HCT116 (cell line): Measurements from ENCODE around the gene INSR. TPM values are rescaled to one million over a fixed set of nuclear protein-coding genes. Genes with fewer than 3 reads are reported as not detected.

Experiments used
- ATAC-seq: fragments of 200-7000 bp; cut with Tn5 transposase; 2 replicates; pipeline ENCODE4 v1.9.1; 2020; ENCODE audit warnings: mild to moderate bottlenecking, moderate library complexity
- BruUV-seq: library from RNA; stranded (reverse); fragments of 400-500 nt; replicated peaks from 2 replicates; lab custom pipeline; 2021; lab: Mats Ljungman, UMichigan
- CTCF ChIA-PET: fragments of 300-600 bp; sonication (Branson Sonifier 250); formaldehyde crosslinking; loops from one replicate; lab custom pipeline; 2021; ENCODE audit warnings: antibody characterized with exemption; lab: Charles Lee
- POLR2A ChIA-PET: fragments of 300-600, 350-600 bp; sonication (Branson Sonifier 250); formaldehyde crosslinking; loops from one replicate; lab custom pipeline; 2021; ENCODE audit warnings: antibody characterized with exemption; lab: Charles Lee
- RAD21 ChIA-PET, 2 experiments: fragments of 300-600 bp; sonication (Branson Sonifier 250); formaldehyde crosslinking; loops; one replicate each; lab custom pipeline; 2023; ENCODE audit warnings: low total read pairs in 2 of 2; ENCODE audit not compliant: uncharacterized antibody in 2 of 2, unreplicated experiment in 2 of 2, low non-redundant PET in 1 of 2; lab: Charles Lee
- DNase-seq: peaks from one replicate; pipeline ENCODE4 v3.0.0-alpha.2; 2010; ENCODE audit warnings: low read depth, low spot score
- H2AFZ ChIP-seq: fragments of 200-600 bp; shearing (Covaris generic), sonication (generic); 2 replicates; pipeline ENCODE4 v1.6.1; 2017; ENCODE audit warnings: low read depth, mixed run types, mixed read lengths, antibody characterized with exemption, low read length; ENCODE audit not compliant: poor library complexity, severe bottlenecking
- H3K27ac ChIP-seq: 2 replicates; pipeline ENCODE4 v1.5.1; 2012; ENCODE audit warnings: low read depth, low read length
- H3K27me3 ChIP-seq: fragments of 200-600 bp; sonication (generic); 2 replicates; pipeline ENCODE4 v1.6.1; 2016; ENCODE audit warnings: mixed run types, low read length, mixed read lengths; ENCODE audit not compliant: insufficient read depth
- H3K36me3 ChIP-seq, 2 experiments: fragments of 200-500 bp in 1 of 2; fragments of 200-600 bp in 1 of 2; sonication (Bioruptor generic) in 1 of 2; sonication (generic) in 1 of 2; 2 replicates each; pipeline versions ENCODE4 v1.5.1 to v1.6.1; 2014 to 2016; ENCODE audit warnings: low read length in 2 of 2, inconsistent platforms in 1 of 2, mixed read lengths in 1 of 2, mixed run types in 1 of 2; ENCODE audit not compliant: insufficient read depth in 2 of 2, control insufficient read depth in 1 of 2
- H3K4me1 ChIP-seq, 2 experiments: fragments of 200-600 bp in 1 of 2; sonication (generic) in 1 of 2; 2 replicates each; pipeline versions ENCODE4 v1.5.1 to v1.6.1; 2012 to 2017; ENCODE audit warnings: low read length in 2 of 2, inconsistent platforms in 1 of 2, mild to moderate bottlenecking in 1 of 2, mixed read lengths in 1 of 2, mixed run types in 1 of 2, moderate library complexity in 1 of 2; ENCODE audit not compliant: insufficient read depth in 2 of 2, control insufficient read depth in 1 of 2
- H3K4me2 ChIP-seq: fragments of 200-600 bp; sonication (generic); 2 replicates; pipeline ENCODE4 v1.6.1; 2017; ENCODE audit warnings: mixed run types, low read length, mixed read lengths
- H3K4me3 ChIP-seq, 2 experiments: fragments of 200-600 bp in 1 of 2; sonication (generic) in 1 of 2; replicated peaks in 1 of 2; 2 replicates each; pipeline ENCODE4 v1.5.1; 2011 to 2016; ENCODE audit warnings: low read length in 2 of 2, control low read depth in 1 of 2, low read depth in 1 of 2, mild to moderate bottlenecking in 1 of 2, mixed read lengths in 1 of 2, mixed run types in 1 of 2
- H3K79me2 ChIP-seq: fragments of 200-600 bp; sonication (generic); 2 replicates; pipeline ENCODE4 v1.6.1; 2017; ENCODE audit warnings: mild to moderate bottlenecking, mixed run types, low read length, moderate library complexity, mixed read lengths; ENCODE audit not compliant: insufficient read depth
- H3K9ac ChIP-seq: fragments of 200-600 bp; sonication (generic); 2 replicates; pipeline ENCODE4 v1.6.1; 2016; ENCODE audit warnings: low read length, mixed read lengths
- H3K9me2 ChIP-seq: fragments of 200-600 bp; sonication (generic), shearing (Covaris generic); 2 replicates; pipeline ENCODE4 v1.6.1; 2017; ENCODE audit warnings: mixed run types, mild to moderate bottlenecking, moderate library complexity; ENCODE audit not compliant: insufficient read depth
- H3K9me3 ChIP-seq, 2 experiments: fragments of 200-500 bp in 1 of 2; fragments of 200-600 bp in 1 of 2; sonication (Bioruptor generic) in 1 of 2; sonication (generic) in 1 of 2; 2 replicates each; pipeline ENCODE4 v1.6.1; 2014 to 2017; ENCODE audit warnings: low read length in 2 of 2, mixed read lengths in 2 of 2, inconsistent platforms in 1 of 2, low read depth in 1 of 2, mild to moderate bottlenecking in 1 of 2, mixed run types in 1 of 2, moderate library complexity in 1 of 2; ENCODE audit not compliant: control insufficient read depth in 1 of 2, insufficient read depth in 1 of 2
- H4K20me1 ChIP-seq: fragments of 200-600 bp; sonication (generic), shearing (Covaris generic); 2 replicates; pipeline ENCODE4 v1.6.1; 2017; ENCODE audit warnings: mixed run types, mild to moderate bottlenecking, moderate library complexity; ENCODE audit not compliant: insufficient read depth
- ATF3 ChIP-seq: IDR thresholded peaks from 2 replicates; pipeline ENCODE4 v1.6.1; 2012
- FOSL1 ChIP-seq: IDR thresholded peaks from 2 replicates; pipeline ENCODE4 v1.6.1; 2012; ENCODE audit warnings: low read depth
- YY1 ChIP-seq: IDR thresholded peaks from 2 replicates; pipeline ENCODE4 v1.6.1; 2011; ENCODE audit warnings: low read length, low read depth, moderate library complexity, mild to moderate bottlenecking; ENCODE audit not compliant: insufficient replicate concordance; ENCODE audit errors: extremely low read depth
- ZNF274 ChIP-seq: fragments of 200-500 bp; sonication (Bioruptor generic); IDR thresholded peaks from 2 replicates; pipeline ENCODE4 v1.6.1; 2014; ENCODE audit warnings: mild to moderate bottlenecking, low read depth, low read length, inconsistent platforms
- intact Hi-C: fragments of 100-400 bp; cut with micrococcal nuclease; formaldehyde crosslinking; loops from 2 replicates; pipeline ENCODE4 v1.10.0; 2022
- total RNA-seq: library from RNA; stranded (reverse); gene quantifications from one replicate; pipeline ENCODE4 v1.2.1, GENCODE V29; 2021; ENCODE audit not compliant: unreplicated experiment

INSR gene
- total RNA-seq, 1 experiment from 2014 or later: 25.4 TPM

DNA sequence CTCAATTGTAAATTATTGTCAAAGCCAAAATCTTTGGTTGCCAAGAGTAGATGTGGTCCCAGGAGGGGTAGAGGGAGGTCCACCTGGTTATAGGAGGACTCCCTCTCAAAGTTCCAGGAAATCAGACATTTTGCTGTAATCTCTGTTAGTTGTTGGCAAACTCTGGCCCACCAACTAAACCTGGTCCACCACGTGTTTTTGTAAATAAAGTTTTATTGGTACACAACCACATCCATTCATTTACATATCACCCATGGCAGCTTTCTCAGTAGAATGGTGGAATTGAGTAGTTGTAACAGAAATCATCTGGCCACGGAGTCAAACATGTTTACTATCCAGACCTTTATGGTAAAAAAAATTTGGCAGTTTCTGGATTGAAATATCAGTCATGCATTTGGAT is 154.1 kb downstream of the INSR start:
- CTCF ChIA-PET: no interaction called here
- no peak overlapping the region for H2AFZ ChIP-seq
- H3K9ac ChIP-seq: no peak overlapping the region
- H3K9me3 ChIP-seq: no peaks in the 10 kb centered on the region
- H3K79me2 ChIP-seq: no peaks in the 10 kb centered on the region
- no peaks in the 10 kb centered on the region for H3K9me2 ChIP-seq
- TF ChIP-seq ATF3 (no peak), YY1 (no peak), ZNF274 (no peak)
- BruUV-seq: no TSS peak
- peaks cover 9 to 11% of the 10 kb centered on the region in 2 experiments for H3K4me1 ChIP-seq
- H3K4me2 ChIP-seq: no peak overlapping the region
- RAD21 ChIA-PET: no interaction called here
- intact Hi-C loops: no loop called here
- no peaks in the 10 kb centered on the region for H4K20me1 ChIP-seq
- H3K4me3 ChIP-seq: no peak overlapping the region
- no peak overlapping the region for H3K27ac ChIP-seq
- no peak for DNase-seq
- no peaks in the 10 kb centered on the region; a peak in 1 of 4 replicates for H3K36me3 ChIP-seq
- POLR2A ChIA-PET: no interaction called here
- no peak for ATAC-seq
- H3K27me3 ChIP-seq: no peaks in the 10 kb centered on the region

DNA sequence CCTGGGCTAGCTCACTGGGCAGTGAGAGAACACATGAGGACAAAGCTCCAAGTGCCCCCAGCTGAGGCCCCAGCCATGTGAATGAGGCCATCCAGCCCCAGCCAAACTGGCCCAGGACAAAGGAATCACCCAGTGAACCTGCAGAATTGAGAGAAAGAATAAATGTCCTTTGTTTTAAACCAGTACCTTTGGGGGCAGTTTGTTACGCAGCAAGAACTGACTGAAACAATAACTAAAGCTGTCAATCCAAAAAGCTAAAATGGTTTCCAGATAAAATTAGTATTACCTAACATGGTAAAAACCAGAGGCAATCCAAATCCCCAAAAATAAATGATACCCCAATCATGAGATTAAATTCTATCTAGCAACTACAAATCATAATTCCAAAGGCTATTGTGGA is 155.1 kb downstream of the INSR start:
- TF ChIP-seq FOSL1 (no peak), ATF3 (no peak)
- Histone ChIP-seq H3K9me2 (no peaks in the 10 kb centered on the region), H3K79me2 (no peaks in the 10 kb centered on the region), H3K36me3 (no peaks in the 10 kb centered on the region; a peak in 1 of 4 replicates), H3K4me1 (peaks cover 15 to 19% of the 10 kb centered on the region in 2 experiments), H3K4me3 (no peak overlapping the region), H3K9ac (no peak overlapping the region), H4K20me1 (no peaks in the 10 kb centered on the region), H3K4me2 (no peak overlapping the region), H2AFZ (no peak overlapping the region), H3K9me3 (no peaks in the 10 kb centered on the region), H3K27me3 (no peaks in the 10 kb centered on the region), H3K27ac (no peak overlapping the region)
- ChIA-PET RAD21 (no interaction called here), CTCF (no interaction called here), POLR2A (no interaction called here)
- ATAC-seq (no peak), DNase-seq (no peak)
- BruUV-seq: no TSS peak
- intact Hi-C loops: no loop called here
